GM19099 (cell line): ENCODE data around the gene PADI4.

Experiments used
- POLR2A ChIP-seq: IDR thresholded peaks from 3 replicates; pipeline ENCODE4 v1.6.1; 2011; ENCODE audit warnings: low read depth; ENCODE audit not compliant: insufficient read length; ENCODE audit errors: extremely low read depth

PADI4 gene

GRCh38 chr1:17276568-17276967 is 31.4 kb upstream of the PADI4 start:
- no peak for TF ChIP-seq POLR2A

GRCh38 chr1:17277511-17278159 is 30.4 kb upstream of the PADI4 start:
- TF ChIP-seq POLR2A: no peak

GRCh38 chr1:17278996-17279830 is 28.8 kb upstream of the PADI4 start:
- TF ChIP-seq POLR2A: no peak

- TF ChIP-seq POLR2A: no peak
These were observed 27.6 kb upstream of the PADI4 start for GRCh38 chr1:17280436-17280835.

- TF ChIP-seq POLR2A: no peak
These were observed 27.1 kb upstream of the PADI4 start for GRCh38 chr1:17280894-17281293.

- TF ChIP-seq POLR2A: no peak
These were observed 26.2 kb upstream of the PADI4 start for GRCh38 chr1:17281775-17282181.

- no peak for TF ChIP-seq POLR2A
These were observed 25.2 kb upstream of the PADI4 start for GRCh38 chr1:17282836-17283235.

GRCh38 chr1:17286646-17287045 is 21.4 kb upstream of the PADI4 start:
- TF ChIP-seq POLR2A: no peak

GRCh38 chr1:17287130-17287776 is 20.7 kb upstream of the PADI4 start:
- no peak for TF ChIP-seq POLR2A

GRCh38 chr1:17289721-17290120 is 18.3 kb upstream of the PADI4 start:
- no peak for TF ChIP-seq POLR2A

GRCh38 chr1:17290553-17290952 is 17.4 kb upstream of the PADI4 start:
- TF ChIP-seq POLR2A: no peak

- TF ChIP-seq POLR2A: no peak
These were observed 15.5 kb upstream of the PADI4 start for GRCh38 chr1:17292299-17293160.

GRCh38 chr1:17293681-17294425 is 14.1 kb upstream of the PADI4 start:
- TF ChIP-seq POLR2A: no peak

GRCh38 chr1:17295292-17295691 is 12.7 kb upstream of the PADI4 start:
- no peak for TF ChIP-seq POLR2A
